Lower lobe of right lung (tissue), 2 donors: ENCODE results near the gene LCORL. TPM values are rescaled to one million over a fixed set of nuclear protein-coding genes. Genes with fewer than 3 reads are reported as not detected.

Experiments
- ATAC-seq, 2 donors: fragments of 200-7000 bp; cut with Tn5 transposase; one replicate each; pipeline ENCODE4 v1.9.1; 2020 to 2022; ENCODE audit warnings: mild to moderate bottlenecking in 2 of 2, moderate library complexity in 2 of 2
- DNase-seq: peaks from one replicate; pipeline ENCODE4 v3.0.0-alpha.2; 2020
- H3K27ac ChIP-seq: fragments of 200-600 bp; one replicate; pipeline ENCODE4 v1.8.0; 2022
- H3K27me3 ChIP-seq: fragments of 200-600 bp; one replicate; pipeline ENCODE4 v1.8.0; 2022; ENCODE audit warnings: low read depth
- H3K36me3 ChIP-seq: fragments of 200-600 bp; one replicate; pipeline ENCODE4 v1.8.0; 2022; ENCODE audit warnings: mild to moderate bottlenecking
- H3K4me1 ChIP-seq: fragments of 200-600 bp; one replicate; pipeline ENCODE4 v1.8.0; 2022
- H3K4me3 ChIP-seq: fragments of 200-600 bp; one replicate; pipeline ENCODE4 v1.8.0; 2022; ENCODE audit warnings: mild to moderate bottlenecking
- H3K9me3 ChIP-seq: fragments of 200-600 bp; one replicate; pipeline ENCODE4 v1.8.0; 2022
- intact Hi-C: fragments of 100-400 bp; cut with DNase I; formaldehyde crosslinking; loops from one replicate; pipeline ENCODE4 v1.11.0; 2022
- total RNA-seq: library from RNA; stranded (reverse); fragmentation: NEBNext Ultra II Directional; extraction: Animal tissue kit (Norgen Biotek cat#: 25700); gene quantifications from one replicate; pipeline ENCODE4 v1.2.1, GENCODE V29; 2021
- TF ChIP-seq, protein P1 (sequence below): fragments of 200-600 bp; IDR thresholded peaks from one replicate; pipeline ENCODE4 v1.8.0; 2022; ENCODE audit warnings: antibody characterized with exemption, mild to moderate bottlenecking
- donor health status: DM: no; HTN: yes; CAD: no; lungs with severe emphysema.

LCORL gene
- total RNA-seq, 1 donor from 2014 or later = 13.6 TPM

DNA sequence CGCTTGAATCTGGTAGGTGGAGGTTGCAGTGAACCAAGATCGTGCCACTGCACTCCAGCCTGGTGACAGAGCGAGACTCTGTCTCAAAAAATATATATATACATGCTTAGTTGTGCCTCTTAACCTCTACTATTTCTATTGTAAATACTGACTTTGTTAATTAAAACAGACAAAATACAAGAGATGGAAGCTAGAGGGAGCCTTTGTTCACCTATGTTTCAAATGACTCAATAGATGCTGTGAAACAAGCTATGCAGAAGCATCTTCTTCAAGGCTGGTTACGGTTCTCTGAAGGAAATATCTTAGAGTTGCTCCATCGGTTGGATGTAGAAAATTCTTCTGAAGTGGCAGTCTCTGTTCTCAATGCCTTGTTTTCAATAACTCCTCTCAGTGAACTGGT is 204.5 kb downstream of the LCORL start:
- DNase-seq = no peak
- intact Hi-C loops = loop anchor here (10.0 kb wide), 2 partner anchors 548 to 778 kb away; no protein-coding TSS in a partner anchor

DNA sequence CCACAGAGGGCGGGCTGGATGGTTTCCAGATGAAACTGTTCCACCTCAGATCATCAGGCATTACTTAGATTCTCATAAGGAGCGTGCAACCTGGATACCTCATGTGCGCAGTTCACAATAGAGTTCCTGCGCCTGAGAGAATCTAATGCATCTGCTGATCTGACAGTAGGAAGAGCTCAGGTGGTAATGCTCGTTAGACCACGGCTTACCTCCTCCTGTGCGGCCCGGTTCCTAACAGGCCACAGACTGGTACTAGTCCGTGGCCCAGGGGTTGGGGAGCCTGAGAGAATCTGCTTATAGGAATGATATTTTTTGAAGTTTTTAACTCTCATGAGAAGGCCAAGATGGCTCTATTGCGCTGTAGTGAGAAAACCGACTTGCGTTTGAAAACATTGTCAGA is 205.4 kb downstream of the LCORL start:
- TF ChIP-seq, protein P1, sequence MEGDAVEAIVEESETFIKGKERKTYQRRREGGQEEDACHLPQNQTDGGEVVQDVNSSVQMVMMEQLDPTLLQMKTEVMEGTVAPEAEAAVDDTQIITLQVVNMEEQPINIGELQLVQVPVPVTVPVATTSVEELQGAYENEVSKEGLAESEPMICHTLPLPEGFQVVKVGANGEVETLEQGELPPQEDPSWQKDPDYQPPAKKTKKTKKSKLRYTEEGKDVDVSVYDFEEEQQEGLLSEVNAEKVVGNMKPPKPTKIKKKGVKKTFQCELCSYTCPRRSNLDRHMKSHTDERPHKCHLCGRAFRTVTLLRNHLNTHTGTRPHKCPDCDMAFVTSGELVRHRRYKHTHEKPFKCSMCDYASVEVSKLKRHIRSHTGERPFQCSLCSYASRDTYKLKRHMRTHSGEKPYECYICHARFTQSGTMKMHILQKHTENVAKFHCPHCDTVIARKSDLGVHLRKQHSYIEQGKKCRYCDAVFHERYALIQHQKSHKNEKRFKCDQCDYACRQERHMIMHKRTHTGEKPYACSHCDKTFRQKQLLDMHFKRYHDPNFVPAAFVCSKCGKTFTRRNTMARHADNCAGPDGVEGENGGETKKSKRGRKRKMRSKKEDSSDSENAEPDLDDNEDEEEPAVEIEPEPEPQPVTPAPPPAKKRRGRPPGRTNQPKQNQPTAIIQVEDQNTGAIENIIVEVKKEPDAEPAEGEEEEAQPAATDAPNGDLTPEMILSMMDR = no peak
- ATAC-seq = no peak
- peaks cover 4% of the 10 kb centered on the region for H3K4me1 ChIP-seq
- no peak overlapping the region for H3K27ac ChIP-seq
- no peak for DNase-seq
- no peaks in the 10 kb centered on the region for H3K9me3 ChIP-seq
- intact Hi-C loops = loop anchor here (10.0 kb wide), 2 partner anchors 549 to 779 kb away; no protein-coding TSS in a partner anchor
- H3K27me3 ChIP-seq = no peaks in the 10 kb centered on the region
- no peak overlapping the region for H3K4me3 ChIP-seq
- no peaks in the 10 kb centered on the region for H3K36me3 ChIP-seq

More for the DNA sequence above, 204.5 kb downstream of the LCORL start:
- no peak overlapping the region for H3K27ac ChIP-seq
- H3K9me3 ChIP-seq = no peaks in the 10 kb centered on the region
- TF ChIP-seq, protein P1 = peak; percentile 51
- no peak overlapping the region for H3K4me3 ChIP-seq
- peak in 1 of 2 donors; percentile 48 for ATAC-seq
- no peaks in the 10 kb centered on the region for H3K4me1 ChIP-seq
- H3K36me3 ChIP-seq = no peaks in the 10 kb centered on the region
- H3K27me3 ChIP-seq = no peaks in the 10 kb centered on the region

DNA sequence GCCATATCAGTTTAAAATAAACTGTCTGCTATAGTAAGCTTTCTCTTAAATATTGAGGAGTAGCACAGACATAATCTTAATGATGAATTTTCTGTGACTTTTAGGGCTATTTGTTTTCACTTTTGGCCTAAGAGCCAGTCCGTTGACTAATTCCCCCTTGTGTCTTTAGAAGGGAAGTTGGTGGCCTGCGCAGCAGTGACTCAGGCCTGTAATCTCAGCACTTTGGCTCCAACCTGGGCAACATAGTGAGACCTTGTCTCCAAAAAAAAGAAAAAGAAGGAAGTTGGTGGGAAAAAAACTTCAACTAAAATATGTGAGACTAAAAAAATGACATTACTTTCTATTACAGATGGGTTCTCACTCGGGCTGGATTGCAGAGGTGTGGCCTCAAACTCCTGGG is 207.4 kb downstream of the LCORL start:
- no peak for DNase-seq
- no peaks in the 10 kb centered on the region for H3K36me3 ChIP-seq
- ATAC-seq = no peak
- no peak overlapping the region for H3K4me3 ChIP-seq
- TF ChIP-seq, protein P1 = no peak
- intact Hi-C loops = loop anchor here (10.0 kb wide), 2 partner anchors 551 to 781 kb away; no protein-coding TSS in a partner anchor
- H3K27me3 ChIP-seq = no peaks in the 10 kb centered on the region
- no peak overlapping the region for H3K27ac ChIP-seq
- no peaks in the 10 kb centered on the region for H3K9me3 ChIP-seq
- H3K4me1 ChIP-seq = peaks cover 13% of the 10 kb centered on the region

DNA sequence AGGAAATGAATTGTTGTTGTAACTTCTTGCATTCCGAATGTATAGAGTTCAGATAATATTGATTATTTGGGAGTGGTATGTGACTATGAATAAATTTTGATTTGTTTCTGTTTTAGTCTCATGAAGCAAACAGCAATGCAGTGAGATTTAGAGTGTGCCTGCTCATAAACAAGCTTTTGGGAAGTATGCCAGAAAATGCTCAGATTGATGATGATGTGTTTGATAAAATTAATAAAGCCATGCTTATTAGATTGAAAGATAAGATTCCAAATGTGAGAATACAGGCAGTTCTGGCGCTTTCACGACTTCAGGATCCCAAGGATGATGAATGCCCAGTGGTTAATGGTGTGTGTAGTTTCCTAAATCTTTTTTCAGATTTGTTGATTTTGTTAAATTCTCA is 208.8 kb downstream of the LCORL start:
- intact Hi-C loops = loop anchor here (10.0 kb wide), 2 partner anchors 552 to 782 kb away; no protein-coding TSS in a partner anchor
- Histone ChIP-seq H3K27ac (no peak overlapping the region), H3K36me3 (no peaks in the 10 kb centered on the region), H3K27me3 (no peaks in the 10 kb centered on the region), H3K4me1 (peaks cover 26% of the 10 kb centered on the region), H3K4me3 (no peak overlapping the region), H3K9me3 (no peaks in the 10 kb centered on the region)
- DNase-seq (no peak), ATAC-seq (no peak)
- TF ChIP-seq, protein P1 = no peak

DNA sequence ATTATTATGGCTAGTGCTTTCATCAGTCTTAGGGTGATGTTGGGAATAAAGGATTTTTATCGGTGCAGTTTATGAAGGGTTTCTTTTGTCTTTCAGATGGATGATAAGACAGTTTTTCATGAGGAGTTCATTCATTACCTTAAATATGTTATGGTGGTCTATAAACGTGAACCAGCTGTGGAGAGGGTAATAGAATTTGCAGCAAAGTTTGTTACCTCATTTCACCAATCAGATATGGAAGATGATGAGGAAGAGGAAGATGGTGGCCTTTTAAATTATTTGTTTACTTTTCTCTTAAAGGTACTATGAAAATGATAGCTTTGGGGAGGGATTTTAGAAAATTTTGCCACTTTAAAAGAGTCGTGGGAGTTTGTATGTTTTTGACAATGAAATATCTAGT is 209.4 kb downstream of the LCORL start:
- Histone ChIP-seq H3K36me3 (no peaks in the 10 kb centered on the region), H3K27ac (no peak overlapping the region), H3K4me3 (no peak overlapping the region), H3K9me3 (no peaks in the 10 kb centered on the region), H3K27me3 (no peaks in the 10 kb centered on the region), H3K4me1 (peaks cover 33% of the 10 kb centered on the region)
- intact Hi-C loops = loop anchor here (10.0 kb wide), 2 partner anchors 553 to 783 kb away; no protein-coding TSS in a partner anchor
- ATAC-seq (no peak), DNase-seq (no peak)
- TF ChIP-seq, protein P1 = no peak
